Measurements from ENCODE around the gene IDE.
"Not testable (repeated sequence)": the region's sequence is repeated elsewhere in the genome, so short reads cannot be mapped to it uniquely, and the experiment has no call there.

IDE gene

GRCh38 chr10:92574548-92575261, 812 bp upstream of the IDE start:
- H3K9me3 Mint-ChIP-seq, result no peaks in the 10 kb centered on the region
- peaks cover 38% of the 10 kb centered on the region for H3K4me1 Mint-ChIP-seq (ENCODE audit: low read depth)
- DNase-seq, result no peak
- no peaks in the 10 kb centered on the region for H3K27me3 Mint-ChIP-seq
- H3K27ac Mint-ChIP-seq, result peak overlapping the region; percentile 93
- H3K36me3 Mint-ChIP-seq (ENCODE audit: low read depth), result peaks cover 16% of the 10 kb centered on the region
- peak overlapping the region; percentile 87 for H3K4me3 Mint-ChIP-seq

GRCh38 chr10:92573091-92573797, 649 bp downstream of the IDE start:
- H3K27ac Mint-ChIP-seq, result peak overlapping the region; percentile 93
- DNase-seq, result peak; percentile 58
- no peaks in the 10 kb centered on the region for H3K9me3 Mint-ChIP-seq
- no peaks in the 10 kb centered on the region for H3K27me3 Mint-ChIP-seq
- peaks cover 45% of the 10 kb centered on the region for H3K4me1 Mint-ChIP-seq (ENCODE audit: low read depth)
- peaks cover 26% of the 10 kb centered on the region for H3K36me3 Mint-ChIP-seq (ENCODE audit: low read depth)
- H3K4me3 Mint-ChIP-seq, result peak overlapping the region; percentile 87

- peak overlapping the region; percentile 87 for H3K27ac Mint-ChIP-seq
- H3K4me3 Mint-ChIP-seq, result peak overlapping the region; percentile 87
- H3K27me3 Mint-ChIP-seq, result no peaks in the 10 kb centered on the region
- peaks cover 30% of the 10 kb centered on the region for H3K36me3 Mint-ChIP-seq (ENCODE audit: low read depth)
- H3K4me1 Mint-ChIP-seq (ENCODE audit: low read depth), result peaks cover 53% of the 10 kb centered on the region
- DNase-seq, result no peak
- H3K9me3 Mint-ChIP-seq, result no peaks in the 10 kb centered on the region
Measured at GRCh38 chr10:92572362-92573090, 1.4 kb downstream of the IDE start.

GRCh38 chr10:92571649-92572048, 2.2 kb downstream of the IDE start:
- H3K27me3 Mint-ChIP-seq, result no peaks in the 10 kb centered on the region
- no peak for DNase-seq
- H3K4me1 Mint-ChIP-seq (ENCODE audit: low read depth), result peaks cover 58% of the 10 kb centered on the region
- no peaks in the 10 kb centered on the region for H3K9me3 Mint-ChIP-seq
- peak overlapping the region; percentile 32 for H3K4me3 Mint-ChIP-seq
- no peak overlapping the region for H3K27ac Mint-ChIP-seq
- H3K36me3 Mint-ChIP-seq (ENCODE audit: low read depth), result peaks cover 33% of the 10 kb centered on the region

GRCh38 chr10:92569663-92570062, 4.2 kb downstream of the IDE start:
- not testable (repeated sequence) for H3K9me3 Mint-ChIP-seq, H3K4me3 Mint-ChIP-seq, DNase-seq, H3K27ac Mint-ChIP-seq, H3K27me3 Mint-ChIP-seq
- Mint-ChIP-seq H3K4me1 (ENCODE audit: low read depth) (peaks cover 55% of the 10 kb centered on the region), H3K36me3 (ENCODE audit: low read depth) (peaks cover 49% of the 10 kb centered on the region)

- no peak for DNase-seq
- peaks cover 52% of the 10 kb centered on the region for H3K36me3 Mint-ChIP-seq (ENCODE audit: low read depth)
- peaks cover 52% of the 10 kb centered on the region for H3K4me1 Mint-ChIP-seq (ENCODE audit: low read depth)
- H3K27me3 Mint-ChIP-seq, result no peaks in the 10 kb centered on the region
- no peak overlapping the region for H3K4me3 Mint-ChIP-seq
- H3K27ac Mint-ChIP-seq, result no peak overlapping the region
- no peaks in the 10 kb centered on the region for H3K9me3 Mint-ChIP-seq
Measured at GRCh38 chr10:92569071-92569470, 4.8 kb downstream of the IDE start.

- Mint-ChIP-seq H3K27me3 (no peaks in the 10 kb centered on the region), H3K9me3 (no peaks in the 10 kb centered on the region), H3K4me1 (ENCODE audit: low read depth) (peaks cover 54% of the 10 kb centered on the region), H3K36me3 (ENCODE audit: low read depth) (peaks cover 53% of the 10 kb centered on the region), H3K4me3 (no peak overlapping the region), H3K27ac (peak overlapping the region; percentile 9)
- DNase-seq, result no peak
Measured at GRCh38 chr10:92567952-92568600, 5.8 kb downstream of the IDE start.

GRCh38 chr10:92562424-92562823, 11.5 kb downstream of the IDE start:
- H3K27ac Mint-ChIP-seq, result no peak overlapping the region
- H3K4me1 Mint-ChIP-seq (ENCODE audit: low read depth), result peaks cover 22% of the 10 kb centered on the region
- H3K27me3 Mint-ChIP-seq, result no peaks in the 10 kb centered on the region
- DNase-seq, result no peak
- peaks cover 79% of the 10 kb centered on the region for H3K36me3 Mint-ChIP-seq (ENCODE audit: low read depth)
- H3K4me3 Mint-ChIP-seq, result no peak overlapping the region
- H3K9me3 Mint-ChIP-seq, result peaks cover 6% of the 10 kb centered on the region

GRCh38 chr10:92559046-92559445, 14.8 kb downstream of the IDE start:
- Mint-ChIP-seq H3K4me1 (ENCODE audit: low read depth) (peaks cover 9% of the 10 kb centered on the region), H3K27me3 (no peaks in the 10 kb centered on the region), H3K4me3 (no peak overlapping the region), H3K9me3 (peaks cover 13% of the 10 kb centered on the region), H3K27ac (no peak overlapping the region), H3K36me3 (ENCODE audit: low read depth) (peaks cover 84% of the 10 kb centered on the region)
- no peak for DNase-seq

GRCh38 chr10:92553959-92554358, 19.9 kb downstream of the IDE start:
- no peaks in the 10 kb centered on the region for H3K27me3 Mint-ChIP-seq
- H3K4me3 Mint-ChIP-seq, result no peak overlapping the region
- H3K36me3 Mint-ChIP-seq (ENCODE audit: low read depth), result peaks cover 76% of the 10 kb centered on the region
- DNase-seq, result no peak
- no peak overlapping the region for H3K27ac Mint-ChIP-seq
- peaks cover 20% of the 10 kb centered on the region for H3K9me3 Mint-ChIP-seq
- H3K4me1 Mint-ChIP-seq (ENCODE audit: low read depth), result peaks cover 4% of the 10 kb centered on the region

- Mint-ChIP-seq H3K9me3 (peaks cover 19% of the 10 kb centered on the region), H3K4me1 (ENCODE audit: low read depth) (peaks cover 4% of the 10 kb centered on the region), H3K27me3 (no peaks in the 10 kb centered on the region), H3K27ac (no peak overlapping the region), H3K36me3 (ENCODE audit: low read depth) (peaks cover 74% of the 10 kb centered on the region), H3K4me3 (no peak overlapping the region)
- DNase-seq, result no peak
Measured at GRCh38 chr10:92552310-92552709, 21.6 kb downstream of the IDE start.

- Mint-ChIP-seq H3K9me3 (peaks cover 19% of the 10 kb centered on the region), H3K4me1 (ENCODE audit: low read depth) (peaks cover 6% of the 10 kb centered on the region), H3K27ac (no peak overlapping the region), H3K4me3 (no peak overlapping the region), H3K27me3 (no peaks in the 10 kb centered on the region), H3K36me3 (ENCODE audit: low read depth) (peaks cover 63% of the 10 kb centered on the region)
- no peak for DNase-seq
Measured at GRCh38 chr10:92550924-92551323, 23.0 kb downstream of the IDE start.

GRCh38 chr10:92547676-92548075, 26.2 kb downstream of the IDE start:
- Mint-ChIP-seq H3K27ac (no peak overlapping the region), H3K27me3 (no peaks in the 10 kb centered on the region), H3K36me3 (ENCODE audit: low read depth) (peaks cover 40% of the 10 kb centered on the region), H3K9me3 (peaks cover 4% of the 10 kb centered on the region), H3K4me1 (ENCODE audit: low read depth) (peaks cover 29% of the 10 kb centered on the region), H3K4me3 (no peak overlapping the region)
- no peak for DNase-seq

- Mint-ChIP-seq H3K9me3 (no peaks in the 10 kb centered on the region), H3K27me3 (no peaks in the 10 kb centered on the region), H3K4me3 (no peak overlapping the region), H3K27ac (no peak overlapping the region), H3K36me3 (ENCODE audit: low read depth) (peaks cover 28% of the 10 kb centered on the region), H3K4me1 (ENCODE audit: low read depth) (peaks cover 35% of the 10 kb centered on the region)
- DNase-seq, result no peak
Measured at GRCh38 chr10:92545556-92545955, 28.3 kb downstream of the IDE start.

All from activated T-cell treated with anti-CD3 and anti-CD28 coated beads, Interleukin-2, amount 50 U/mL, for 24 hours (primary cell).